GM19467 (cell line): Measurements from ENCODE around the gene CMSS1.

Experiments used
- ATAC-seq: cut with Tn5 transposase; IDR thresholded peaks from one replicate; pipeline ENCODE4 v1.9.1; 2021; ENCODE audit warnings: mild to moderate bottlenecking, moderate library complexity; ENCODE audit not compliant: unreplicated experiment

The CMSS1 gene

GRCh38 chr3:99899603-99900002, 81.9 kb downstream of the CMSS1 start:
- ATAC-seq, result no peak

GRCh38 chr3:99900248-99900647, 82.6 kb downstream of the CMSS1 start:
- no peak for ATAC-seq

- ATAC-seq, result no peak
Measured at GRCh38 chr3:99901200-99901926, 83.7 kb downstream of the CMSS1 start.

GRCh38 chr3:99902091-99902490, 84.4 kb downstream of the CMSS1 start:
- no peak for ATAC-seq

- no peak for ATAC-seq
Measured at GRCh38 chr3:99903869-99904268, 86.2 kb downstream of the CMSS1 start.

GRCh38 chr3:99907959-99908544, 90.4 kb downstream of the CMSS1 start:
- no peak for ATAC-seq

- ATAC-seq, result no peak
Measured at GRCh38 chr3:99909714-99910495, 92.2 kb downstream of the CMSS1 start.

GRCh38 chr3:99910752-99911290, 93.2 kb downstream of the CMSS1 start:
- no peak for ATAC-seq

GRCh38 chr3:99911433-99911832, 93.8 kb downstream of the CMSS1 start:
- no peak for ATAC-seq

GRCh38 chr3:99915906-99916432, 98.3 kb downstream of the CMSS1 start:
- ATAC-seq, result no peak

- no peak for ATAC-seq
Measured at GRCh38 chr3:99918715-99919114, 101.1 kb downstream of the CMSS1 start.

- ATAC-seq, result no peak
Measured at GRCh38 chr3:99919694-99920093, 102.0 kb downstream of the CMSS1 start.

- ATAC-seq, result no peak
Measured at GRCh38 chr3:99920481-99921376, 103.1 kb downstream of the CMSS1 start.

- ATAC-seq, result no peak
Measured at GRCh38 chr3:99921377-99921695, 103.7 kb downstream of the CMSS1 start.

GRCh38 chr3:99921986-99922385, 104.3 kb downstream of the CMSS1 start:
- no peak for ATAC-seq

GRCh38 chr3:99923873-99924272, 106.2 kb downstream of the CMSS1 start:
- ATAC-seq, result no peak

- no peak for ATAC-seq
Measured at GRCh38 chr3:99925584-99926230, 108.0 kb downstream of the CMSS1 start.

GRCh38 chr3:99927671-99928457, 110.2 kb downstream of the CMSS1 start:
- no peak for ATAC-seq
